IPS DF 4.7 (cell line): Measurements from ENCODE around the gene CDC14A.

Experiments
- DNase-seq: peaks from one replicate; pipeline ENCODE4 v3.0.0-alpha.2; 2013; ENCODE audit warnings: low spot score; ENCODE audit errors: extremely low read depth

The CDC14A gene

DNA sequence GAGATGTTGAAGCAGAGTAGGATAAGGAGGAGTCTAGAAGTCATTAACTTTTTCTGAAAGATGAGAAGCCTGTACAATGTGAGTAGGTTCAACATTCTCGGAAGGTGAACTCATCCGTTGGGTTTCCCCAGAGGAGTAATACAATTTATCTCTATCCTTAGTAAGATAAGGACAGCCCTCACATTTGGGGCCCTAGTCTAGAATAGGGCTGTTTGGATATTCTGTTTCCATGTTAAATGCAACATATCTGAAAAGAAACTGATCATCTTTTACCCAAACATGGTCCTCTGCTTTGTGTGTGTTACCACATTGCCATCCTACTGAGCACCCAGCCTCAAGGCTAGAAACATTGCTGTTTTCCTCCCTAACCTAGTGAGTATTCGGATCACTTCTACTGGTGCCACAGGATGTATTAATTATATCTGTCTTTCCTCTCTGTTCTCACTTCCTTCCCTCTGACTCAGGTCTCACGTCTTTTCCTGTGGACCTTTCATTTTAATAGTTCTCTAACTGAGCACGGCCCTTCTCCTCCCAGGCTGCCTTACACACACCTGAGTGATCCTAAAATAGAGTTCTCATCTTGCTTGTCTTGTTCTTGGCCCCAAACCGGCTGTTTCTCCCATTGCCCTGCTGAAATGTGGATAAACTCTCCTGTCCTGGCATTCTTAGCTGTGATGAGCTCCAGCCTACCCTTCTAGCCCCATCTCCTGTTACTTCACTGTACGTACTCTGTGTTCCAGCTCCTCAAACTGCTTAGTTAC lies 91.7 kb downstream of the CDC14A start:
- no peak for DNase-seq

DNA sequence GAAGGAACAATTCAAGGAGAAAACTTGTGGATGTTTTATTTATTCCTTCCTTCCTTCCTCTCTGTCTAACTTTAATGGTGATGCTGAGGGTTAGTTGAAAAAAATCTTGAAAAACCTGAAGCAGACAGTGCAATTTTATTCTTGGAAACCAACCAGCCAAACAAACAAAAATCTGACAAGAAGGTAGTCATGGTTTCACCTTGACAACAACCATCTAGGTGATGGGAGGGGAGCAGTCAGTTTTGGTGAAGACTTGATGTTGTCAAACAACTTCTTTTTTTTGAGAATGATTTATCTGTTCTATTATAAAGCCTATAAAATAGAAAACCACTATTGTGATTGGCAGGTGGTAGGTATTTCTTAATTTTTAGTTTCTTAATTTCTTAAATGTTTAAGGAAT lies 93.3 kb downstream of the CDC14A start:
- no peak for DNase-seq

DNA sequence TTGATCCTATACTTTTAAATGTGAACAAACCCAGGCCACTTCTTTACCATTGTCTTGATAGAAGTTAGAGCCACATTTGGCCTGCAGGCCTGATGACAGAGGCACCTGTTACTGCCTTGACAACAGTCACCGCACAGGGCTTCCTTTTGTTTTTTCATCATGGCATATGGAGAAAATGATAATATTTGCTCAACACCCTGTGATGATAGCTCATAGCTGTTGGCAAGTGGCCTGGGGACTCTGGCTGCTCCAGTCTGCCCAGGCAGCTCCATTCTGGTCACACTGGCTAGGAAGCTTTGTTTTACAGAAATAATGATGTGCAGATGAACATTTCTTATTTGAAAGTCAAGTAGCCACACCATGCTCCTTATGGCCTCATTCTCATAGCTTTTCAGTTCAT lies 96.1 kb downstream of the CDC14A start:
- no peak for DNase-seq

DNA sequence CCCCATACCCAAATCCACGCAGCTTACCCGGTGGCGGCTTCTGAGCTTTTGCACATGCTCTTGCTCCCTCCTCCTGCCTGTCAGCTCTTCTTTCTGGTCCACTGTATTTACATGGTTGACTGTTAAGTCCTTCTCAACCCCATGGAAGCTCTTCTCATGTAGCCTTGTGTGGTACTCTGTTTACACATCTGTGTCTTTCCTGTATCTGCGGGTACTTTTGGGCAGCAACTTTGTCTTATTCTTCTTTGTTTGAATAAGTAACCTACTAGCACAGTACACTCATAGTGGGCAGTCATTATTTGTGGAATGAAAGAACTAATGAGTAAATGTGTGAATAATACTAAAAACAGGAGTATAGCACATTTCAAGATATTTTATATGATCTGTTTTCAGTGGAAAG lies 97.2 kb downstream of the CDC14A start:
- no peak for DNase-seq

DNA sequence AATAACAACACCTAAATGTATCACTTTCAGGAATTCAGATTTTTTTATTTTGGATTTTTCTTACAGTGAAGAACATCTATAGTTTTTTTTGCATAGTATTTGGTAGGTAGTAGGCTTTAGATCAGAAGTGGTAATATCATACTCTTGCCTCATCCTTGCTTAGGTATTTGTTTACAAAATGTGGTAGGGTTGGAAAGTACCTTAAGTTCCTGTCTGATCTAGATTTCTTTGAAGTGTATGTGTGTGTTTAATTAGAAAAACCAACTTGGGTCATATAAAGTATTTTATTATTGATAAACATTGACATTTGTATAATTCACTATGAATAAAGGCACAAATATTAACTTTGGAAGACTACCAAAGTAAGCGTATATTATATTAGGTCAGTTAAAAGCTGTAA lies 100.3 kb downstream of the CDC14A start:
- no peak for DNase-seq

DNA sequence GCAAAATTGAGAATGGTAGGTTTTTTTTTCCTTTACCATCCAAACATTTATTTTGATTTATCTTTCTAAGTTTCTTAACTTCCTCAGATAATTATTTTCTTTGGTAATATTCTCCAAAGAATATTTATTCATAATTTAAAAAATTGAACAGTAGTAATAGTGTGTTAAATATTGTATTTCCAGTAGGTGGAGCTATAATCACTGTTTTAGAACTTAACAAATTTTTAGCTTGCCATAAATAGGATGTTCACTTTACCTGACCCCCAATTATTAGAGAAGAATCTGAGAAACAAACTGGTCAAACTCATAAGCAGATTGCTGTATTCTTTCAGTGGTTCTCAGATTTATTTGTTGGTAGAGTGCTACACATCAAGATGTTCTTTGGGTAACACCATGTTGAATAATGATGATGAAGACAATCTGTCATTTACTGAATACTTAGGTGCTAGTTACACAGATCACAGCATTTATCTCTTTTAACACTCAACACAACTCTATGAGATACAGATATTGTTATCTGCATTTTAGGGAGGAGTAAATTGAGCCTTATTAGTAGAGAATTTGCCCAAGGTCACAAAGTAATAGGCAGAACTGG lies 103.3 kb downstream of the CDC14A start:
- DNase-seq, result no peak

DNA sequence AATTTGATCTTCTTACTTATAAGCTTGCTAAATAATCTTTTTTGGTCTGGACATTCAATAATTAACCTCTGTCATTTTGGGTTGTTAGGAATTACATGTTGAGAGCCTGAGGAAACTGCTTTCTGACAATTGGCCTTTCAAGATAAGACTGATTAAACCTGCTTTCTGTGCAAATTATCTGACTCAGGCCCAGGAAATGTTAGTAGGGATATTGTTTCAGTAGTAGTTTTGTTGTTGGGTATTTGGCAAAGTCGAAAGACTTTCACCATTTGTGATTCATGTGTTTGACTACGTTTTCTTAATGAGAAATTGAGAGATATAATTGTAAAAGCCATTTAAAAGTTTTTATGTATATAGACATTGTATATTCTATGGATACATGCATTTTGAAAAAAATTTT lies 104.6 kb downstream of the CDC14A start:
- no peak for DNase-seq

DNA sequence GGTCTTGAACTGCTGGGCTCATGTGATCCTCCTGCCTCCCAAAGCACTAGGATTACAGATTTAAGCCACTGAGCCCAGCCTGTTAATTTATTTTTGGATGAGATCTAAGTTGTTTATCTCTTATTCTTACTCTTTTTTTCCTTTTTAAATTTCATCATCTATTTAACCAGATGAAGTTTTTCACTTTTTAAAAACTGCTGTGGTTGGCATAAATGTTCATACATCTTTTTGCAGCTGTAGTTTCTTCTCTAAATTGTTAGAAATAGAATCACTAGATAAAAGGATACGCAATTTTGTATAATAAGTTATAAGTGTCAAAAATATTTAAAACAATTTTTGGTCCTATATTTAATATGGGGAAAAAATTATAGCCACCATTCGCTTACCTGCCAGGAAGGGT lies 105.4 kb downstream of the CDC14A start:
- DNase-seq, result no peak

DNA sequence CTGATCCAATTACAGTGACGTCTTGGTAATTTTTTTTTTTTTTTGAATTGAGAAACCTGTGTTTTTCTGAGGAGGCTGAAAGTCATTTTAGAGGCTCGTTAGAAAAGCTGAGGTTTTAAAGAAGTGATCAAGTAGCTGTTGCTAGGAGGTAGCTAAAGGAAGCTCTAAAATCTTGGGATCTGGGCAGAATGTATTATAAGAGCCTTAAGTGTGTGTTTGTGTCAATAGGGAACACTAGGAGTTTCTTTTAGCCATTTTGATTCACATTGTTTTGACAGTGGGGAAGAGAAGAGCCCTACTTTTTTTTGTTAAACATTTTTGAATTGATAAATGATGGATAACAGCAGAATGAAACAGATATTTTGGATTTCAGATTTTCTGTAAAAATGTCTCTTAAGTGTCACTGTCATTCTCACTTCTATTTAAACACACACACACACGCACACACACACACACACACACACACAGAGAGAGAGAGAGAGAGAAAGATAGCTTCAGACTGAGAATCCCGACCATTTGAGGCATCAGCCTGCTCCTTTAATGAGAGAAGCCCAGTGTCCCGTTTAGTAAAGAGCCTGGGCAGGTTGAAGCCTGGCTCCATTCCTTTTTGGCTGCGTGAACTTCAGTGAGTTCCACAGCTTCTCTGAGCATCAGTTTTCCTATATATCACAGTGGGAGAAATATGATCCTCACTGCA lies 106.5 kb downstream of the CDC14A start:
- DNase-seq, result no peak

DNA sequence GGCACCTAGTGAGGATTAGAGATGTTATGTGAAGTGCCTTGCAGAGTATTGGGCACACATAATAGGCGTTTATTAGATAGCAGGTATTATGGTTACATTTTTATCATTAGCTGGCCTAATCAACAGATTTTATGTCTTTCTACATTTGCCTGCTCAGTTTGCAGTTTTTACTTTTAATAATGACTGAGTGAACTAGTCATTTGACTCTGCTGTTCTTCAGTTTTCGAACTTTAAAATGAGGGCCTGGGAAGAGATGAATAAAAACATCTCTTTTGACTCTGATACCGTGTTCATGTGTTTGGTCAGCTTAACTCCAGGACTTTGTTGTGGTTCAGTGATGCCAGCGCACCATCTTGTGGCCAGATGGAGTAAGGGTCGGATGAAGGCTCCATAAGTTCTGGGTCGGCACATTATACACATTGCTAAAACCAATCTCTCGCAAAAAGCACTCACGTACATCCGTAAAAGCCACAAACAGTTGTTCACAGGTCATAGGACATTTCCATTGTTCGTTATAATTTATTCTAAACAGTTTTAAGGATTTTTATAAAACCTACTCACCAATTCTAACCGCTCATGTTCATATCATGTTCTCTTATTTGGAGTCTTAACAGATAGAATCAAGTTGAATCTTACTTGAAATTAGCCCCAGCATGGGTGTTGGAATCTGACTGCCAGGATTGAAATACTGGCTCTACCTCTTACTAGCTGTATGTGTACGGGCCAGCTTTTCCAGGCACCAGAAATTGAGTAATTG lies 107.2 kb downstream of the CDC14A start:
- DNase-seq, result no peak

DNA sequence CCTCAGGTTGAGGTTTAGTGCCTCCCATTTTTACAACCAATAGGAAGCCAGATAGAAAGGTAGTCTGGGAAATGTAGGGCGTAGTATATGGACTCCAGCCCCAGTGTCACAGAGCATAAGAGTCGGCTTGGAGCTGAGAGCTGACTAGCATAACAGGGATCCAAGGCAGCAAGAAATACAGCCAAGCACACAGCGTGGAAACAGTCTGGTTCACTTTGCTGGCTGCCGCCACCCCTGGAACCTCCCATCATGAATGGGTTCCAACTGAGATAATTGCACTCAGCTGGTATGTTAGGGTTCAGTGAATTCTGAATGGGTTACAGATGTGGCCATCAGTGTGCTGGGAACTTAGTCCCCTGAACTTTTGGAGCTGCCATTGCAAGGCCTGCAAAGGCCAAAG lies 108.9 kb downstream of the CDC14A start:
- no peak for DNase-seq

DNA sequence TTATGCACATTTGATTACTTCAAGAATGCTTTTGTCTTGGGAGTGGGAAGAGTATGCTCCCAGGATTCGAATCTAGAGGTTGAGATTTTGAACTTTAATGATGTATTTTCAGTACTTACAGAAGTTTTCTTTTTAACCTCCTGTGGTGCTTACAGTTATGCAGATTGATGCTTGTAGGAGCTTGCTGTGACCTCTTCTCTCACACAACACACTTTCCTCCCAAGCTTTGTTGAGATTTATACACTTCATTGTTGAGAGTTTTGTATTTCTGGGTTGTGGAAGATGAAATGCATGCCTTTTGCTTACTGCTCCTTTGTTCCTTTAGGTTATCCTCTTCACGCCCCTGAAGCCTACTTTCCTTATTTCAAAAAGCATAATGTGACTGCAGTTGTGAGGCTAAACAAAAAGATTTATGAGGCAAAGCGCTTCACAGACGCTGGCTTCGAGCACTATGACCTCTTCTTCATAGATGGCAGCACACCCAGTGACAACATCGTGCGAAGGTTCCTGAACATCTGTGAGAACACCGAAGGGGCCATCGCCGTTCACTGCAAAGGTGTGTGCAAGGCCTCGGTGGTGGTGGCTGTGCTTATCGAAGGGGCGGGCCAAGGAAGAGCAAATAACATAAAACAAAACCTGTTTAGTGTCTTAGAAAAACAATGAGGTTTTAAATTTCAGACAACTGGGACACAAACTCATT lies 110.2 kb downstream of the CDC14A start:
- DNase-seq, result no peak

DNA sequence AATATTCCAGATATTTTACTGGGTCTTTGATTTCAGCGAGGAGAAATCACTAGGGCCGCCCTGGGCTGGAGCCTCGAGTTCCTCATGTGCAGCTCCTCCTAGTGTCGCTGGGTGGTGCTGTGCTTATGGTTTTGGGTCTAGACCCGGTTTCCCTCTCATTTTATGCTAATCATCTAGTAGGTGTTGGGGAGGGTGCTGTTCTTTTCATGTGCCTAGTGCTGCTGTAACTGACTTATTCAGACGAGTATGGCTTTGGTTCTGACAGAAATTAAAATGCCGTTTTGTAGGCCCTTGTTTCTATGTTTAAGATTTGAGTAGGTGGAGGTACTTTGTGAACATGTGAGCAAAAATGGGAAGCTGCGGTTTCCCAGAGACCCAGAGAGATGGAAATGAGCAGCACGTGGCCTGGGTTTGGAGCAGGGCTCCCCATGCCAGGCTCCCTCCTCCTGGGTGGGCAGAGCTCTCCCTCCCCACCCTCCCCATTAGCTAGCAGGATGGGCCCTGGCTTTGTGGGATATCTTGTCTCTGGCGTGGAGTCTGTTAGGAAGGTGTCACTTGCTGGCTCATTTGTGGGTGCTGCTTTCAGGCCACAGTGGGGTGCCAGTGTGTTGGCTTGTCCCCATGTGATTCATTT lies 111.6 kb downstream of the CDC14A start:
- no peak for DNase-seq

DNA sequence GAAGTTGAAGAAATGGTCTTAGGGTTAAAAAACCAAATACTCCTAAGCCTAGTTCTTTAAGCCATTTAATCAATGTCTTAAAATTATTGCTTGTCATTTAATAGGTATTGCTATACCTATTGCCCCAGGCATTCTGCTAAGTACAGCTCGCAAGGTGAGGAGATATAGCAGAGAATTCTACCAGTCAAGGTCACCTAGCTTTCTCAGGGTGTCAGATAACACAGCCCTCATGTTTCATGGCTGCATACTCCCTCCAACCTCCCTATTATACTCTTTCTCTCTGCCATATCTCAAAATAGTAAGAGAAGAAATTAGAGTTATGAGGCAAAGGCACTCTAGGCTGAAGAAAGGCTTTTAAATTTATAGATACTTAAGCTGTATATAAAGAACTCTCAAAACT lies 117.3 kb downstream of the CDC14A start:
- no peak for DNase-seq

DNA sequence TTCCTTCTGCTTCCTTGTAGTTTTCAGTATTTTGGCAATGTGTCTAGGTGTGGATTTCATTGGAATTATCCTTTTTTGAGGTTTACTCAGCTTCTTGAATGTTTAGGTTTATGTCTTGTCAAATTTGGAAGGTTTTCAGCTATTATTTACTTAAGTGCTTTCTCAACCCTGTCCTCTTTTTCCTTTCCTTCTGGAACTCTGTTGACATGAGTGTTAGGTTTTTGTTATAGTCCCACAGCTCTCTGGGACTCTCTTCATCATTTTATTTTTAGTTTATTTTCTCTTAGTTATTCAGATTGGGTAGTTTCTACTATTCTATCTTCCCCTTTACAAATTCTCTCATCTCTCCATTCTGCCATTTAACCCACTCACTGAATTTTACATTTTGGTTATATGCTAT lies 122.5 kb downstream of the CDC14A start:
- no peak for DNase-seq

DNA sequence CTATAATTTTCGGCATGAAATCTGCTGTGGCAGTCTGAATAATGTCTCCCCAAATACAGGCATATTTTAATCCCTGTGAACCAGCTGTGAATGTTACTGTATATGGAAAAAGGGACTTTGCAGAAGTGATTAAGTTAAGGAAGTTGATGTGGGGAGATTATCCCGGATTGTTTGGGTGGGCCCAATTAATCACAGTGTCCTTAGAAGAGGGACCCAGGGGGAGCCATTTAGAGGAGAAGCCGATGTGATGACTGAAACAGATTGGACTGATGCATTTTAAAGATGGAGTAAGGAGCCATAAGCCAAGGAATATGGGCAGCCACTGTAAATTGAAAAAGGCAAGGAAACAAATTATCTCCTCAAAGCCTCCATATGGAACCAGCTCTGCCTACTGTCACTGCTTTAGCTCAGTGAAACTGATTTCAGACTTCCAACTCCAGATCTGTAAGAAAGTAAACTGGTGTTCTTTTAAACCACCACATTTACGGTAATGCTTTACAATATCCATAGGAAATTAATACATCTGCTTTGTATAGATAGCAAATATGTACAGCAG lies 124.5 kb downstream of the CDC14A start:
- DNase-seq, result no peak

DNA sequence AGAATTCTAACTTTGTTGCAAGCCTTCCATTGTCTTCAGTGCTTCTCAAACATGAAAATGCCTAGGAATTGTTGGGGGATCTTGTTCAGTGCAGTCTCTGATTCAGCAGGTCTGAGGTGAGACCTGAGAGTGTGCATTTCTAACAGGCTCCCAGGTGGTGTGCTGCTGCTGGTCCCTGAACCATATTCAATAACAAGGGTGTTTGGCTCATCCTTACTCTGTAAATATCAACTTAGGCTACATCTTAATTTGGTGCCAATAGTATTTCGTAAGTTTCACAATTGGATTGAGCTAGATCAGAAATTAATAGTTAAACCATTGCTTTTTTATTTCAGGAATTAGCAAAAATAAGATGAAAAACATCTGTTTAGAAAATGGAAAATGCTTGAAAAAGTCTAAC lies 126.5 kb downstream of the CDC14A start:
- no peak for DNase-seq

DNA sequence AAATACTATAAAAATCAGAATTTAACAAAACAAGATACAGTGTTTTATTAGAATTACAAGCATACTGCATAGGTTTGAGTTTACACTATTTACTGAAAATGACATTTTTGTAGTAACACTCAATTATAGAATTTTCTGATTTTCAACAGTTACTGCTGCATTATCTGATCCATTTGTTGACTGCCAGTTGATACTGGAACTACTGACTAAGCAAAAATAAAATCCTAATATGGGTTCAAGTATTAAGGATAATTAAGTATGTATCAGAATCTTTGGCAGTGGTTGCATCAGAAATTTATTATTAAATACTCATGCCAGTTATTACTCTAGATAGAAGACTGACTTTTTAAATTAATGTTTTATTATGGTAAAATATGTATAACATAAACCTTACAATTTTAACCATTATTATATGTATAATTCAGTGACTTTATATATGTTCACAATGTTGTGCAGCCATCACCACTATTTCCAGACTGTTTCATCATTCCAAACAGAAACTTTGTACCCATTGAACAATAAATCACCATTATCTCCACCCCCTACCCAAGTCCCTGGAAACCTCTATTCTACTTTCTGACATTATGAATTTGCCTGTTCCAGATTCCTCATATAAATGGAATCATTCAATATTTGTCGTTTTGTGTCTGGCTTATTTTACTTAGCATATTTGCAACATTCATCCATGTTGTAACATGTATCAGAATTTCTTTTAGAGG lies 127.5 kb downstream of the CDC14A start:
- DNase-seq, result no peak

DNA sequence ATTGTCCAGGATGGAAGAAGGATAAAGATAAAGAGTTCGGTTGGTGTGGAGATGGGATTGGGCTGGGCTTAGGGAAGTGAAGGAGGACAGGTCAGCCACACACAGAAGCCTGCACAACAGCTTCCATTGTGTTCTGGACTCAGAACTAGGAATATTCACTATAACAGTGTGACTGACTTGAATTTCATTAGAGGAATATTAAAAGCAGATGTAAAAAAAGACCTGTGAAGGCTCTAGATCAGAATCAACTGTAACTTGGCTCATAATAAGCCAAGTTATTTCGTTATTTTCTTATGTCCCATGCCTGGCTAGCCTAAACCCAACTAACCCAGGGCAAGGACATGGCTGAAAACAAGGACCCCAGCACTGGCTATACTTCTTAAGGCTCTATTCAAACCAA lies 129.0 kb downstream of the CDC14A start:
- DNase-seq, result no peak

DNA sequence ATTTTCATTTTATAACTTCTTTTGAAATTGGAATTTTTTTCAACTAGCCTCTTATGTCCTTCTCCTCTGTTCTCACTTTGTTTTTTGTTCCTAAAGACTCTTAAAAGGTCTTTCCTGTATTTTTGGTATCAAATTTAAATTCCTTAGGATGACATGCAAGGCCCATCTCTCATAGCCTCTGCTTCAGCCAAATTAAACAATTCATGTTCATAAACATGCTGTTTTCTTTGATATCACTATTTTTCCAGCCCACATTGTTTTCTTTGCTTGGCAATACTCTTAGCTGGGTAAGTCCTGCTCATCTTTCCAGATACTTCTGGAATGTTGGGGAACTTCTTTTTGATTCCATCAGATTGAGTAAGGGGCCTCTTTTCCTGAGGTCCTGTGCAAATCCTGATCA lies 129.9 kb downstream of the CDC14A start:
- DNase-seq, result no peak
